Activated CD4-positive, alpha-beta T cell treated with anti-CD3 and anti-CD28 coated beads, Interleukin-2, amount 50 U/mL, for 1 hour (primary cell): Measurements from ENCODE around the gene ADGRG4.

Experiments
- DNase-seq: peaks from one replicate; pipeline ENCODE4 v3.0.0-alpha.2; 2020

ADGRG4 gene

GRCh38 chrX:136295380-136295779 is 5.4 kb upstream of the ADGRG4 start:
- DNase-seq, result no peak

GRCh38 chrX:136303041-136303440 is 2.3 kb downstream of the ADGRG4 start:
- DNase-seq, result no peak

GRCh38 chrX:136304493-136304892 is 3.7 kb downstream of the ADGRG4 start:
- no peak for DNase-seq

GRCh38 chrX:136306182-136306581 is 5.4 kb downstream of the ADGRG4 start:
- DNase-seq, result no peak

DNA sequence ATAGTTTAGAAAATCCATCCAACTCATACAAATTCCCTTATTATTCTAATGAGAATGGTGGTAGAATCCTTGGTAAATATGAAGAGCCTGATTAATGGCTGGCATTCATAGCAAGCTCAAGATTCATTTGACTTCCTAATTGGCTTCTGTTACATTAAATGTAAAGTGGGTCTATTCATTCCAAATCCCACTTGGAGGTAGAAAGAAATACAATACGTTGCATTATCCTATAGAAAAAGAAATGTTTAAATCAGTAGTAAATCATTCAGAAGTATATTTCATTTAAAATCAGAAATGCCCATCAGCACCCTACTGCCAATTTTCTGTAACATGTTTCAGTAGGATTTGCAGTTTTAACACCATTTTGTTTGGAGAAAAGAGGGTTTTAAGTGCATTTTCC is 6.7 kb downstream of the ADGRG4 start:
- DNase-seq, result no peak

- DNase-seq, result no peak
These were observed 9.6 kb downstream of the ADGRG4 start for GRCh38 chrX:136310411-136310810.

DNA sequence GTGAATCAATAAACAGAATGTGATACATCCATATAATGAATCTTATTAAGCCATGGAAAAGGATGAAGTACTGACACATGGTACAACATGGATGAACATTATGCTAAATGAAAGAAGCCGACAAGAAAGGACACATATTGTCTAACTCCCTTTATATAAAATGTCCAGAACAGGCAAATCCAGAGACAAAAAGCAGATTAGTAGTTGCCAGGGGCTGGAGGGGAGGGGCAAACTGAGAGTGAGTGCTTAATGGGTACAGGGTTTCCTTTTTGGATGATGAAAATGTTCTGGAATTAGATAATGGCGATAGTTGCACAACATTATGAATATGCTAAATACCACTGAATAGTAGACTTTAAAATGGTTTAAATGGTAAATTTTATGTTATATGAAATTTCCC is 17.4 kb downstream of the ADGRG4 start:
- DNase-seq, result no peak

GRCh38 chrX:136318895-136319597 is 18.3 kb downstream of the ADGRG4 start:
- no peak for DNase-seq

GRCh38 chrX:136319600-136319999 is 18.8 kb downstream of the ADGRG4 start:
- no peak for DNase-seq

GRCh38 chrX:136321532-136321931 is 20.8 kb downstream of the ADGRG4 start:
- DNase-seq, result no peak

DNA sequence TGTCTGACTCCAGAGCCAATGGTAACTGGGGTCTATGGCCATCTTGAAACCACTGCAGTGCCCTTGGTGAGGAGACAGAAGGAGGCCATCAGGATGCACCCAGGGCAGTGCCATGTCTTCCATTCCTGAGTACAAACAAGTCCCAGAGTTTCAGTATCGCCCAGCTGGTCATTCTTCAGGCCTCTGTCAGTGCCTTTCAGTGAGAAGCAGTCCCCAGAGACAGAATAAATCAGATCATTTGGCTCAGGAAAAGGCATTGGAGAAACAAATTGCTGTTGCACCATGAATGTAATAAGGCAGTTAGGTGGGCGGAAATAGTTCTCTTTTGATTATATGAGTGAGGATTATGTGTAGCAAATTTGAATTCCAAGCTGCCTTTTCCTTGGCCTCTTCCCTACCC is 21.3 kb downstream of the ADGRG4 start:
- no peak for DNase-seq

GRCh38 chrX:136325377-136325776 is 24.6 kb downstream of the ADGRG4 start:
- DNase-seq, result no peak

DNA sequence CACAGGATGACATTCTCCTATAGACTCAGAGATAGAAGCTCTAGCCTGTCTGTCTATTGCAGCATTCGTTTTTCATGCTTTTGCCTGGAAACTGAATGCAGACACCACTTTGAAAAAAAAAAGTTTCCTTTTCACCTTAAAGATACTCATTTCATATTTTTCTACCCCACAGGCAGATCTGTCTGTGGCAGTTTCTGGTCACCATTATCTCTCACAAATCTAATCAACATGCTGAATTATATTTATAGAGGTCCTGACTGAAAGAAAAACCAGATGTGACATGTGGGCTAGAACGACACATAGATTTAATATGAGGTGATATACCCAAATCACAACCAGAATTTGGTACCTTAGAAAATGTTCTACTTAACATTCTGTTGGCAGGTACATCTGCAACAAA is 28.2 kb downstream of the ADGRG4 start:
- DNase-seq, result no peak

DNA sequence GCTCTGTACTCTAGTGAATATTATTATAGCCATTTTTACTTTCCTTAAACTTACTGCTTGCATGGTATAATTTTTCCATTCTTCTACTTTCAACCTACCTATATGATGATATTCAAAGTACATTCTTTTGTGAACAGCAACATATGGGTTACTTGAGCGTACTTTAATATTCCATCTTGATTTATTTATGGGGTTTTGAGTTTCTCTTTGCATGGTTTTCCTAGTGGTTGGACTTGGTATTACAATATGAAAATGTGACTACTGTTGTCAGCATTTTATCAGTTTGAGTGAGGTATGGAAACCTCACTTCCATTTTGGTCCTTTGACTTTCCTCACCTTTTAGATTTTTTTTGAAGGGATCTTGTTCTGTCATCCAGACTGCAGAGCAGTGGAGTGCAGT is 35.9 kb downstream of the ADGRG4 start:
- DNase-seq, result no peak

- no peak for DNase-seq
These were observed 38.9 kb downstream of the ADGRG4 start for GRCh38 chrX:136339702-136340101.

DNA sequence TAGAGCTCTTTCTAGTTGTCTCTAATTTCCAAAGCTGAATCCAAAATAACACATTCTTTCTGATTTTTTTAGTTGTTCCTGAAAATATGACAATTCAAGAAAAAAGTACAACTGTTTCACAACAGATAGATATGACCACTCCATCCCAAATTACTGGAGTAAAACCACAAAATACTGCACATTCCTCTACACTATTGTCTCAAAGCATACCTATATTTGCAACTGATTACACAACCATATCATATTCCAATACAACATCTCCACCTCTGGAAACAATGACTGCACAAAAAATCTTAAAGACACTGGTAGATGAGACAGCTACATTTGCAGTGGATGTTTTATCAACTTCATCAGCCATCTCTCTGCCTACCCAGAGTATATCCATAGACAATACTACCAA is 43.6 kb downstream of the ADGRG4 start:
- no peak for DNase-seq

DNA sequence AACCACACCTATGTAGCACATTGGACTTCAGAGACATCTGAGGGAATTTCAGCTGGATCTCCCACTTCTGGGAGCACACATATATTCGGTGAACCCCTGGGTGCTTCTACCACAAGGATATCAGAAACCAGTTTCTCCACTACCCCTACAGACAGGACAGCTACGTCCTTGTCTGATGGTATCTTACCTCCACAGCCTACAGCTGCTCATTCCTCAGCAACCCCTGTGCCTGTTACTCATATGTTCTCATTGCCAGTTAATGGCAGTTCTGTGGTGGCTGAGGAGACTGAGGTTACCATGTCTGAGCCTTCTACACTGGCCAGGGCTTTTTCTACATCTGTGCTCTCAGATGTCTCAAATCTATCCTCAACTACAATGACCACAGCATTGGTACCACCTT is 45.7 kb downstream of the ADGRG4 start:
- no peak for DNase-seq

GRCh38 chrX:136347706-136348105 is 46.9 kb downstream of the ADGRG4 start:
- DNase-seq, result no peak

- no peak for DNase-seq
These were observed 52.8 kb downstream of the ADGRG4 start for GRCh38 chrX:136353526-136354093.

GRCh38 chrX:136354201-136354600 is 53.4 kb downstream of the ADGRG4 start:
- DNase-seq, result no peak

GRCh38 chrX:136369377-136369776 is 68.6 kb downstream of the ADGRG4 start:
- DNase-seq, result no peak

- no peak for DNase-seq
These were observed 76.0 kb downstream of the ADGRG4 start for GRCh38 chrX:136376713-136377112.

GRCh38 chrX:136380010-136380769 is 79.4 kb downstream of the ADGRG4 start:
- DNase-seq, result no peak

GRCh38 chrX:136386173-136386572 is 85.4 kb downstream of the ADGRG4 start:
- no peak for DNase-seq
